CD4-positive, alpha-beta memory T cell (primary cell): ENCODE data around the gene TET3. TPM values are rescaled to one million over a fixed set of nuclear protein-coding genes. Genes with fewer than 3 reads are reported as not detected.

Source experiments
- CTCF ChIA-PET: fragments of 350-600 bp; sonication (Branson Sonifier 250); formaldehyde crosslinking; loops from one replicate; lab custom pipeline; 2021; ENCODE audit warnings: inconsistent platforms; ENCODE audit not compliant: partially characterized antibody; lab: Charles Lee
- POLR2A ChIA-PET: fragments of 350-600 bp; sonication (Branson Sonifier 250); formaldehyde crosslinking; loops from one replicate; lab custom pipeline; 2021; ENCODE audit not compliant: partially characterized antibody; lab: Charles Lee
- DNase-seq, 5 donors: peaks; one replicate each; pipeline versions ENCODE4 v3.0.0 to v3.0.0-alpha.2; 2020 to 2022; ENCODE audit warnings: mixed read lengths in 1 of 5
- H3K27ac ChIP-seq: one replicate; pipeline ENCODE4 v1.7.0; 2013; ENCODE audit warnings: low read depth, low read length
- H3K27me3 ChIP-seq: 2 replicates; pipeline ENCODE4 v1.7.0; 2013; ENCODE audit warnings: mild to moderate bottlenecking, low read length, moderate library complexity; ENCODE audit not compliant: insufficient read depth
- H3K36me3 ChIP-seq: 2 replicates; pipeline ENCODE4 v1.7.0; 2013; ENCODE audit warnings: mild to moderate bottlenecking, low read length, moderate library complexity; ENCODE audit not compliant: insufficient read depth
- H3K4me1 ChIP-seq: 2 replicates; pipeline ENCODE4 v1.7.0; 2013; ENCODE audit warnings: mild to moderate bottlenecking, low read length, moderate library complexity; ENCODE audit not compliant: insufficient read depth
- H3K4me3 ChIP-seq, 2 donors: one replicate each; pipeline ENCODE4 v1.7.0; 2013; ENCODE audit warnings: low read length in 2 of 2, mild to moderate bottlenecking in 1 of 2
- H3K9me3 ChIP-seq, 2 donors: one replicate each; pipeline ENCODE4 v1.7.0; 2013; ENCODE audit warnings: low read length in 2 of 2, control low read depth in 1 of 2; ENCODE audit not compliant: control insufficient read depth in 1 of 2
- H3K27ac Mint-ChIP-seq, 7 donors: one replicate each; pipeline ENCODE4 v1.8.0; 2020 to 2021; ENCODE audit warnings: mixed read lengths in 7 of 7, mild to moderate bottlenecking in 6 of 7, inconsistent platforms in 3 of 7, moderate library complexity in 3 of 7
- H3K27me3 Mint-ChIP-seq, 2 donors: one replicate each; pipeline ENCODE4 v1.8.0; 2020 to 2021; ENCODE audit warnings: mixed read lengths in 2 of 2
- H3K36me3 Mint-ChIP-seq, 2 donors: one replicate each; pipeline ENCODE4 v1.8.0; 2020 to 2021; ENCODE audit warnings: mixed read lengths in 2 of 2, inconsistent platforms in 1 of 2, mild to moderate bottlenecking in 1 of 2
- H3K4me1 Mint-ChIP-seq, 4 donors: one replicate each; pipeline ENCODE4 v1.8.0; 2020 to 2021; ENCODE audit warnings: mixed read lengths in 4 of 4, mild to moderate bottlenecking in 1 of 4
- H3K4me3 Mint-ChIP-seq, 8 donors: one replicate each; pipeline ENCODE4 v1.8.0; 2020 to 2021; ENCODE audit warnings: mixed read lengths in 8 of 8, mild to moderate bottlenecking in 7 of 8, moderate library complexity in 6 of 8, inconsistent platforms in 3 of 8
- H3K9me3 Mint-ChIP-seq, 8 donors: one replicate each; pipeline ENCODE4 v1.8.0; 2020 to 2021; ENCODE audit warnings: mixed read lengths in 8 of 8, mild to moderate bottlenecking in 5 of 8, inconsistent platforms in 3 of 8, moderate library complexity in 1 of 8
- intact Hi-C: fragments of 100-400 bp; cut with micrococcal nuclease; formaldehyde crosslinking; loops from one replicate; pipeline ENCODE4 v1.15.1; 2023
- polyA plus RNA-seq, 2 donors: library from polyadenylated mRNA; unstranded; fragments of 300-500 nt; fragmentation: Illumina TruSeq; gene quantifications; one replicate each; pipeline ENCODE4 v1.2.3, GENCODE V29; 2021
- total RNA-seq, 2 experiments: library from RNA; stranded (reverse); gene quantifications; one replicate each; pipeline ENCODE4 v1.2.3, GENCODE V29; 2021

The TET3 gene
- total and polyA plus RNA-seq, 4 experiments from 2014 or later = 0.03 to 19.4 (median 9.4) TPM

GRCh38 chr2:74019516-74019915, 34.8 kb downstream of the TET3 start:
- intact Hi-C loops = no loop called here
- H3K27ac ChIP-seq = no peak overlapping the region
- Mint-ChIP-seq H3K4me3 (no peak overlapping the region), H3K9me3 (no peaks in the 10 kb centered on the region), H3K4me1 (peaks cover 15 to 44% (median 31%) of the 10 kb centered on the region in 4 donors), H3K36me3 (peaks cover 4 to 9% of the 10 kb centered on the region in 2 donors), H3K27me3 (no peaks in the 10 kb centered on the region), H3K27ac (peak overlapping the region in 2 of 7 donors; percentile 21 to 62)
- peaks cover 34% of the 10 kb centered on the region for H3K4me1 ChIP-seq
- DNase-seq = no peak
- H3K4me3 ChIP-seq = no peak overlapping the region
- no peaks in the 10 kb centered on the region for H3K9me3 ChIP-seq
- ChIA-PET CTCF (interaction anchor here (0.7 to 1.4 kb wide), 4 partner anchors 17 to 195 kb away, joined by 3 to 4 read pairs (median 3); no protein-coding TSS in a partner anchor), POLR2A (no interaction called here)
- no peaks in the 10 kb centered on the region for H3K27me3 ChIP-seq
- H3K36me3 ChIP-seq = no peaks in the 10 kb centered on the region

GRCh38 chr2:74020702-74021406, 36.1 kb downstream of the TET3 start:
- H3K4me1 ChIP-seq = peaks cover 42% of the 10 kb centered on the region
- POLR2A ChIA-PET = no interaction called here
- Mint-ChIP-seq H3K9me3 (no peaks in the 10 kb centered on the region), H3K4me1 (peaks cover 16 to 50% (median 32%) of the 10 kb centered on the region in 4 donors), H3K27me3 (no peaks in the 10 kb centered on the region), H3K4me3 (peak overlapping the region in 2 of 8 donors; percentile 6 to 20), H3K36me3 (peaks cover 4 to 9% of the 10 kb centered on the region in 2 donors), H3K27ac (peak overlapping the region in 3 of 7 donors; percentile 4 to 32 (median 30))
- no peak overlapping the region for H3K27ac ChIP-seq
- intact Hi-C loops = no loop called here
- no peaks in the 10 kb centered on the region for H3K9me3 ChIP-seq
- no peak overlapping the region for H3K4me3 ChIP-seq
- CTCF ChIA-PET = interaction anchor here (1.2 kb wide), 1 partner anchor 21 kb away, joined by 3 read pairs; no protein-coding TSS in a partner anchor
- H3K27me3 ChIP-seq = no peaks in the 10 kb centered on the region
- DNase-seq = no peak
- H3K36me3 ChIP-seq = no peaks in the 10 kb centered on the region

- Mint-ChIP-seq H3K4me3 (peak overlapping the region in 1 of 8 donors; percentile 20), H3K9me3 (no peaks in the 10 kb centered on the region), H3K36me3 (peaks cover 4 to 9% of the 10 kb centered on the region in 2 donors), H3K27me3 (no peaks in the 10 kb centered on the region), H3K4me1 (peaks cover 16 to 54% (median 32%) of the 10 kb centered on the region in 4 donors), H3K27ac (peak overlapping the region in 3 of 7 donors; percentile 30 to 78 (median 70))
- DNase-seq = no peak
- H3K27me3 ChIP-seq = no peaks in the 10 kb centered on the region
- no peak overlapping the region for H3K27ac ChIP-seq
- no peaks in the 10 kb centered on the region for H3K9me3 ChIP-seq
- ChIA-PET POLR2A (no interaction called here), CTCF (no interaction called here)
- H3K4me1 ChIP-seq = peaks cover 47% of the 10 kb centered on the region
- no peak overlapping the region for H3K4me3 ChIP-seq
- intact Hi-C loops = no loop called here
- H3K36me3 ChIP-seq = no peaks in the 10 kb centered on the region
Measured at GRCh38 chr2:74021407-74021755, 36.7 kb downstream of the TET3 start.

GRCh38 chr2:74024216-74024615, 39.5 kb downstream of the TET3 start:
- no peaks in the 10 kb centered on the region for H3K9me3 ChIP-seq
- intact Hi-C loops = no loop called here
- H3K27ac Mint-ChIP-seq = no peak overlapping the region
- H3K27me3 Mint-ChIP-seq = no peaks in the 10 kb centered on the region
- ChIA-PET CTCF (no interaction called here), POLR2A (no interaction called here)
- H3K36me3 ChIP-seq = no peaks in the 10 kb centered on the region
- no peak overlapping the region for H3K4me3 Mint-ChIP-seq
- no peaks in the 10 kb centered on the region for H3K27me3 ChIP-seq
- no peak overlapping the region for H3K4me3 ChIP-seq
- H3K9me3 Mint-ChIP-seq = peaks cover 0 to 5% (median 0%) of the 10 kb centered on the region in 8 donors
- peaks cover 2 to 3% of the 10 kb centered on the region in 2 donors for H3K36me3 Mint-ChIP-seq
- no peak overlapping the region for H3K27ac ChIP-seq
- peaks cover 61% of the 10 kb centered on the region for H3K4me1 ChIP-seq
- peaks cover 23 to 54% (median 41%) of the 10 kb centered on the region in 4 donors for H3K4me1 Mint-ChIP-seq
- no peak for DNase-seq

- no peaks in the 10 kb centered on the region for H3K27me3 ChIP-seq
- no peaks in the 10 kb centered on the region for H3K9me3 ChIP-seq
- Mint-ChIP-seq H3K36me3 (peaks cover 2 to 3% of the 10 kb centered on the region in 2 donors), H3K4me3 (peak overlapping the region in 3 of 8 donors; percentile 22 to 58 (median 33)), H3K27ac (peak overlapping the region in 2 of 7 donors; percentile 27 to 38), H3K27me3 (no peaks in the 10 kb centered on the region), H3K4me1 (peaks cover 33 to 57% (median 45%) of the 10 kb centered on the region in 4 donors), H3K9me3 (peaks cover 0 to 5% (median 0%) of the 10 kb centered on the region in 8 donors)
- intact Hi-C loops = no loop called here
- no peak for DNase-seq
- no peak overlapping the region for H3K4me3 ChIP-seq
- CTCF ChIA-PET = interaction anchor here (1.1 kb wide), 1 partner anchor 13 kb away, joined by 3 read pairs; no protein-coding TSS in a partner anchor
- H3K36me3 ChIP-seq = no peaks in the 10 kb centered on the region
- peaks cover 64% of the 10 kb centered on the region for H3K4me1 ChIP-seq
- POLR2A ChIA-PET = interaction anchor here (0.6 kb wide), 2 partner anchors 39 to 40 kb away, joined by 3 read pairs; no protein-coding TSS in a partner anchor
- H3K27ac ChIP-seq = no peak overlapping the region
Measured at GRCh38 chr2:74025971-74026612, 41.4 kb downstream of the TET3 start.

- no peaks in the 10 kb centered on the region for H3K27me3 ChIP-seq
- H3K4me1 ChIP-seq = peaks cover 64% of the 10 kb centered on the region
- CTCF ChIA-PET = interaction anchor here (1.1 kb wide), 1 partner anchor 12 kb away, joined by 3 read pairs; no protein-coding TSS in a partner anchor
- Mint-ChIP-seq H3K27me3 (no peaks in the 10 kb centered on the region), H3K4me3 (peak overlapping the region in 7 of 8 donors; percentile 32 to 81 (median 65)), H3K27ac (peak overlapping the region; percentile 13 to 83 (median 62)), H3K9me3 (peaks cover 0 to 5% (median 0%) of the 10 kb centered on the region in 8 donors), H3K36me3 (peaks cover 2 to 3% of the 10 kb centered on the region in 2 donors), H3K4me1 (peaks cover 32 to 57% (median 45%) of the 10 kb centered on the region in 4 donors)
- no peak for DNase-seq
- POLR2A ChIA-PET = interaction anchor here (0.6 kb wide), 2 partner anchors 40 to 41 kb away, joined by 3 read pairs; no protein-coding TSS in a partner anchor
- no peaks in the 10 kb centered on the region for H3K9me3 ChIP-seq
- no peak overlapping the region for H3K4me3 ChIP-seq
- no peaks in the 10 kb centered on the region for H3K36me3 ChIP-seq
- H3K27ac ChIP-seq = no peak overlapping the region
- intact Hi-C loops = no loop called here
Measured at GRCh38 chr2:74026687-74027241, 42.1 kb downstream of the TET3 start.
